HG03442 (cell line): ENCODE data around the gene MLX.
"Not testable (repeated sequence)": the region's sequence is repeated elsewhere in the genome, so short reads cannot be mapped to it uniquely, and the experiment has no call there.

Experiments
- ATAC-seq: cut with Tn5 transposase; IDR thresholded peaks from one replicate; pipeline ENCODE4 v1.9.1; 2021; ENCODE audit warnings: mild to moderate bottlenecking, moderate library complexity; ENCODE audit not compliant: unreplicated experiment

MLX gene

GRCh38 chr17:42617956-42618431 is 51.1 kb downstream of the MLX start:
- peak; percentile 11 for ATAC-seq

- ATAC-seq: peak; percentile 69
Observed at GRCh38 chr17:42618442-42619150, 51.7 kb downstream of the MLX start.

DNA sequence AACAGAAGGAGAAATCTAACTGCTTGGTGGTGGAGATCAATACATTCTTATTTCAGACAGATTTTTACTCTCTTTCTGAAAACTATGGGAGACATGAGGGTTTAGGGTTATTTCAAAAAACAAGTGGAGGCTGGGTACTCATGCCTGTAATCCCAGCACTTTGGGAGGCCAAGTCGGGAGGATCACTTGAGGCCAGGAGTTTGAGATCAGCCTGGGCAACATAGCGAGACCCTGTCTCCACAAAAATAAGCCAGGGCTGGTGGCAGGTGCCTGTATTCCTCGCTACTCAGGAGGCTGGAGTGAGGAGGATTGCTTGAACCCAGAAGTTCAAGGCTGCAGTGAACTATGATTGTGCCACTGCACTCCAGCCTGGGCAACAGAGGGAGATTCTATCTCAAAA is 55.1 kb downstream of the MLX start:
- ATAC-seq: not testable (repeated sequence)
